HCT116 (cell line): ENCODE data around the gene EPS15. TPM values are rescaled to one million over a fixed set of nuclear protein-coding genes. Genes with fewer than 3 reads are reported as not detected.

Source experiments
- ATAC-seq: fragments of 200-7000 bp; cut with Tn5 transposase; 2 replicates; pipeline ENCODE4 v1.9.1; 2020; ENCODE audit warnings: mild to moderate bottlenecking, moderate library complexity
- BruUV-seq: library from RNA; stranded (reverse); fragments of 400-500 nt; replicated peaks from 2 replicates; lab custom pipeline; 2021; lab: Mats Ljungman, UMichigan
- CTCF ChIA-PET: fragments of 300-600 bp; sonication (Branson Sonifier 250); formaldehyde crosslinking; loops from one replicate; lab custom pipeline; 2021; ENCODE audit warnings: antibody characterized with exemption; lab: Charles Lee
- POLR2A ChIA-PET: fragments of 300-600, 350-600 bp; sonication (Branson Sonifier 250); formaldehyde crosslinking; loops from one replicate; lab custom pipeline; 2021; ENCODE audit warnings: antibody characterized with exemption; lab: Charles Lee
- RAD21 ChIA-PET, 2 experiments: fragments of 300-600 bp; sonication (Branson Sonifier 250); formaldehyde crosslinking; loops; one replicate each; lab custom pipeline; 2023; ENCODE audit warnings: low total read pairs in 2 of 2; ENCODE audit not compliant: uncharacterized antibody in 2 of 2, unreplicated experiment in 2 of 2, low non-redundant PET in 1 of 2; lab: Charles Lee
- DNase-seq: peaks from one replicate; pipeline ENCODE4 v3.0.0-alpha.2; 2010; ENCODE audit warnings: low read depth, low spot score
- H2AFZ ChIP-seq: fragments of 200-600 bp; shearing (Covaris generic), sonication (generic); 2 replicates; pipeline ENCODE4 v1.6.1; 2017; ENCODE audit warnings: low read depth, mixed run types, mixed read lengths, antibody characterized with exemption, low read length; ENCODE audit not compliant: poor library complexity, severe bottlenecking
- H3K27ac ChIP-seq: 2 replicates; pipeline ENCODE4 v1.5.1; 2012; ENCODE audit warnings: low read depth, low read length
- H3K27me3 ChIP-seq: fragments of 200-600 bp; sonication (generic); 2 replicates; pipeline ENCODE4 v1.6.1; 2016; ENCODE audit warnings: mixed run types, low read length, mixed read lengths; ENCODE audit not compliant: insufficient read depth
- H3K36me3 ChIP-seq, 2 experiments: fragments of 200-500 bp in 1 of 2; fragments of 200-600 bp in 1 of 2; sonication (Bioruptor generic) in 1 of 2; sonication (generic) in 1 of 2; 2 replicates each; pipeline versions ENCODE4 v1.5.1 to v1.6.1; 2014 to 2016; ENCODE audit warnings: low read length in 2 of 2, inconsistent platforms in 1 of 2, mixed read lengths in 1 of 2, mixed run types in 1 of 2; ENCODE audit not compliant: insufficient read depth in 2 of 2, control insufficient read depth in 1 of 2
- H3K4me1 ChIP-seq, 2 experiments: fragments of 200-600 bp in 1 of 2; sonication (generic) in 1 of 2; 2 replicates each; pipeline versions ENCODE4 v1.5.1 to v1.6.1; 2012 to 2017; ENCODE audit warnings: low read length in 2 of 2, inconsistent platforms in 1 of 2, mild to moderate bottlenecking in 1 of 2, mixed read lengths in 1 of 2, mixed run types in 1 of 2, moderate library complexity in 1 of 2; ENCODE audit not compliant: insufficient read depth in 2 of 2, control insufficient read depth in 1 of 2
- H3K4me2 ChIP-seq: fragments of 200-600 bp; sonication (generic); 2 replicates; pipeline ENCODE4 v1.6.1; 2017; ENCODE audit warnings: mixed run types, low read length, mixed read lengths
- H3K4me3 ChIP-seq, 2 experiments: fragments of 200-600 bp in 1 of 2; sonication (generic) in 1 of 2; replicated peaks in 1 of 2; 2 replicates each; pipeline ENCODE4 v1.5.1; 2011 to 2016; ENCODE audit warnings: low read length in 2 of 2, control low read depth in 1 of 2, low read depth in 1 of 2, mild to moderate bottlenecking in 1 of 2, mixed read lengths in 1 of 2, mixed run types in 1 of 2
- H3K79me2 ChIP-seq: fragments of 200-600 bp; sonication (generic); 2 replicates; pipeline ENCODE4 v1.6.1; 2017; ENCODE audit warnings: mild to moderate bottlenecking, mixed run types, low read length, moderate library complexity, mixed read lengths; ENCODE audit not compliant: insufficient read depth
- H3K9ac ChIP-seq: fragments of 200-600 bp; sonication (generic); 2 replicates; pipeline ENCODE4 v1.6.1; 2016; ENCODE audit warnings: low read length, mixed read lengths
- H3K9me2 ChIP-seq: fragments of 200-600 bp; sonication (generic), shearing (Covaris generic); 2 replicates; pipeline ENCODE4 v1.6.1; 2017; ENCODE audit warnings: mixed run types, mild to moderate bottlenecking, moderate library complexity; ENCODE audit not compliant: insufficient read depth
- H3K9me3 ChIP-seq, 2 experiments: fragments of 200-500 bp in 1 of 2; fragments of 200-600 bp in 1 of 2; sonication (Bioruptor generic) in 1 of 2; sonication (generic) in 1 of 2; 2 replicates each; pipeline ENCODE4 v1.6.1; 2014 to 2017; ENCODE audit warnings: low read length in 2 of 2, mixed read lengths in 2 of 2, inconsistent platforms in 1 of 2, low read depth in 1 of 2, mild to moderate bottlenecking in 1 of 2, mixed run types in 1 of 2, moderate library complexity in 1 of 2; ENCODE audit not compliant: control insufficient read depth in 1 of 2, insufficient read depth in 1 of 2
- H4K20me1 ChIP-seq: fragments of 200-600 bp; sonication (generic), shearing (Covaris generic); 2 replicates; pipeline ENCODE4 v1.6.1; 2017; ENCODE audit warnings: mixed run types, mild to moderate bottlenecking, moderate library complexity; ENCODE audit not compliant: insufficient read depth
- CTCF ChIP-seq, 3 experiments: fragments of 200-600 bp in 1 of 3; sonication (generic) in 1 of 3; IDR thresholded peaks in 2 of 3; conservative IDR thresholded peaks in 1 of 3; 2 replicates each; pipeline ENCODE4 v1.5.1; 2012 to 2017; ENCODE audit warnings: low read depth in 2 of 3, low read length in 2 of 3, antibody characterized with exemption in 1 of 3, borderline replicate concordance in 1 of 3, control low read depth in 1 of 3, mild to moderate bottlenecking in 1 of 3, mixed read lengths in 1 of 3, mixed run types in 1 of 3, moderate library complexity in 1 of 3; ENCODE audit not compliant: insufficient read depth in 1 of 3
- ELF1 ChIP-seq: IDR thresholded peaks from 2 replicates; pipeline ENCODE4 v1.6.1; 2012; ENCODE audit warnings: low read depth, borderline replicate concordance
- EZH2 ChIP-seq: fragments of 200-600 bp; sonication (generic); IDR thresholded peaks from 2 replicates; pipeline ENCODE4 v1.6.1; 2017; ENCODE audit warnings: antibody characterized with exemption, mixed run types
- EZH2phosphoT487 ChIP-seq: fragments of 200-600 bp; IDR thresholded peaks from 2 replicates; pipeline ENCODE4 v1.6.1; 2018; ENCODE audit warnings: antibody characterized with exemption, borderline replicate concordance
- MAX ChIP-seq: IDR thresholded peaks from 2 replicates; pipeline ENCODE4 v1.6.1; 2012
- REST ChIP-seq: IDR thresholded peaks from 2 replicates; pipeline ENCODE4 v1.6.1; 2012; ENCODE audit warnings: low read depth
- SRF ChIP-seq: IDR thresholded peaks from 2 replicates; pipeline ENCODE4 v1.6.1; 2012; ENCODE audit warnings: low read depth
- YY1 ChIP-seq: IDR thresholded peaks from 2 replicates; pipeline ENCODE4 v1.6.1; 2011; ENCODE audit warnings: low read length, low read depth, moderate library complexity, mild to moderate bottlenecking; ENCODE audit not compliant: insufficient replicate concordance; ENCODE audit errors: extremely low read depth
- ZBTB33 ChIP-seq: IDR thresholded peaks from 2 replicates; pipeline ENCODE4 v1.6.1; 2011; ENCODE audit warnings: mild to moderate bottlenecking, low read length, moderate library complexity; ENCODE audit not compliant: insufficient replicate concordance; ENCODE audit errors: extremely low read depth
- intact Hi-C: fragments of 100-400 bp; cut with micrococcal nuclease; formaldehyde crosslinking; loops from 2 replicates; pipeline ENCODE4 v1.10.0; 2022
- total RNA-seq: library from RNA; stranded (reverse); gene quantifications from one replicate; pipeline ENCODE4 v1.2.1, GENCODE V29; 2021; ENCODE audit not compliant: unreplicated experiment

Gene EPS15
- total RNA-seq, 1 experiment from 2014 or later = 41.2 TPM

GRCh38 chr1:51420867-51421627 lies 98.0 kb downstream of the EPS15 start:
- no peak for ATAC-seq
- no peaks in the 10 kb centered on the region for H3K27me3 ChIP-seq
- RAD21 ChIA-PET = no interaction called here
- H3K36me3 ChIP-seq = no peaks in the 10 kb centered on the region
- peaks cover 0 to 9% of the 10 kb centered on the region in 2 experiments; a peak in 3 of 4 replicates for H3K4me1 ChIP-seq
- TF ChIP-seq ZBTB33 = no peak
- no peak for TF ChIP-seq EZH2phosphoT487
- no peak for TF ChIP-seq YY1
- no peak for TF ChIP-seq REST
- no peak for TF ChIP-seq CTCF (IDR thresholded peaks at IDR 0.05 in 2 of 3, conservative IDR thresholded peaks at IDR 0.05 in 1 of 3; ENCODE audit: borderline replicate concordance in 1 of 3, insufficient read depth in 1 of 3, low read depth in 2 of 3, low read length in 2 of 3)
- TF ChIP-seq ELF1 = no peak
- no peak for TF ChIP-seq MAX
- no peak for TF ChIP-seq EZH2
- no peak for TF ChIP-seq SRF
- no peak overlapping the region for H3K27ac ChIP-seq
- POLR2A ChIA-PET = no interaction called here
- H3K4me3 ChIP-seq = no peak overlapping the region
- no peaks in the 10 kb centered on the region for H3K79me2 ChIP-seq
- intact Hi-C loops = no loop called here
- H3K9ac ChIP-seq = no peak overlapping the region
- no peaks in the 10 kb centered on the region for H3K9me2 ChIP-seq
- H3K4me2 ChIP-seq = no peak overlapping the region
- DNase-seq = no peak
- H3K9me3 ChIP-seq = no peaks in the 10 kb centered on the region
- BruUV-seq = no TSS peak
- no peaks in the 10 kb centered on the region for H4K20me1 ChIP-seq
- CTCF ChIA-PET = no interaction called here
- no peak overlapping the region for H2AFZ ChIP-seq
